ENCODE measurements around the gene SS18L1.

SS18L1 gene

GRCh38 chr20:62156592-62157386, 13.2 kb downstream of the SS18L1 start:
- DNase-seq = peak; percentile 34

GRCh38 chr20:62157387-62158087, 14.0 kb downstream of the SS18L1 start:
- no peak for DNase-seq

GRCh38 chr20:62158088-62158400, 14.5 kb downstream of the SS18L1 start:
- no peak for DNase-seq

GRCh38 chr20:62158541-62158940, 15.0 kb downstream of the SS18L1 start:
- DNase-seq = no peak

- no peak for DNase-seq
Observed at GRCh38 chr20:62159052-62159451, 15.5 kb downstream of the SS18L1 start.

GRCh38 chr20:62159839-62160238, 16.3 kb downstream of the SS18L1 start:
- DNase-seq = no peak

- DNase-seq = no peak
Observed at GRCh38 chr20:62160253-62160652, 16.7 kb downstream of the SS18L1 start.

GRCh38 chr20:62160876-62161275, 17.3 kb downstream of the SS18L1 start:
- no peak for DNase-seq

- DNase-seq = no peak
Observed at GRCh38 chr20:62161347-62161746, 17.8 kb downstream of the SS18L1 start.

GRCh38 chr20:62162765-62163484, 19.4 kb downstream of the SS18L1 start:
- DNase-seq = no peak

GRCh38 chr20:62163485-62163865, 19.9 kb downstream of the SS18L1 start:
- DNase-seq = no peak

- no peak for DNase-seq
Observed at GRCh38 chr20:62163986-62164762, 20.6 kb downstream of the SS18L1 start.

GRCh38 chr20:62164879-62165761, 21.6 kb downstream of the SS18L1 start:
- no peak for DNase-seq

- no peak for DNase-seq
Observed at GRCh38 chr20:62165762-62166399, 22.3 kb downstream of the SS18L1 start.

GRCh38 chr20:62167474-62167873, 23.9 kb downstream of the SS18L1 start:
- DNase-seq = no peak

GRCh38 chr20:62168061-62168460, 24.5 kb downstream of the SS18L1 start:
- DNase-seq = no peak

GRCh38 chr20:62168890-62169435, 25.4 kb downstream of the SS18L1 start:
- no peak for DNase-seq

- DNase-seq = no peak
Observed at GRCh38 chr20:62170536-62170935, 27.0 kb downstream of the SS18L1 start.

GRCh38 chr20:62171245-62171644, 27.7 kb downstream of the SS18L1 start:
- no peak for DNase-seq

- DNase-seq = no peak
Observed at GRCh38 chr20:62172666-62173065, 29.1 kb downstream of the SS18L1 start.
